Mucosa of gallbladder (tissue), 1 donor: ENCODE measurements around the gene ELN. TPM values are rescaled to one million over a fixed set of nuclear protein-coding genes. Genes with fewer than 3 reads are reported as not detected.

Experiments used
- DNase-seq: peaks from one replicate; pipeline ENCODE4 v3.0.0-alpha.2; 2020; ENCODE audit warnings: low spot score
- total RNA-seq: library from RNA; stranded (reverse); gene quantifications from one replicate; pipeline ENCODE4 v1.2.1, GENCODE V29; 2021
- donor health status: DM: no; HTN: no; CAD: no.

ELN gene
- total RNA-seq, 1 donor from 2014 or later, result 70.3 TPM

GRCh38 chr7:74093671-74094223, 65.8 kb downstream of the ELN start:
- no peak for DNase-seq

- peak; percentile 76 for DNase-seq
Observed at GRCh38 chr7:74094224-74095101, 66.5 kb downstream of the ELN start.

GRCh38 chr7:74095135-74095534, 67.2 kb downstream of the ELN start:
- no peak for DNase-seq

GRCh38 chr7:74097937-74098614, 70.1 kb downstream of the ELN start:
- no peak for DNase-seq

- no peak for DNase-seq
Observed at GRCh38 chr7:74099031-74099430, 71.1 kb downstream of the ELN start.

- DNase-seq, result no peak
Observed at GRCh38 chr7:74101061-74101681, 73.2 kb downstream of the ELN start.

GRCh38 chr7:74103219-74103772, 75.3 kb downstream of the ELN start:
- no peak for DNase-seq

- no peak for DNase-seq
Observed at GRCh38 chr7:74104702-74105101, 76.7 kb downstream of the ELN start.

GRCh38 chr7:74105992-74106391, 78.0 kb downstream of the ELN start:
- DNase-seq, result no peak

GRCh38 chr7:74106846-74107245, 78.9 kb downstream of the ELN start:
- no peak for DNase-seq

GRCh38 chr7:74115326-74115725, 87.4 kb downstream of the ELN start:
- DNase-seq, result no peak

GRCh38 chr7:74116356-74116755, 88.4 kb downstream of the ELN start:
- DNase-seq, result no peak

Other genes with a start within 250 kb of the ELN start
- gene CLDN4, start 197.2 kb upstream of the ELN start, total RNA-seq, result 201 TPM
- 3.1 TPM for gene METTL27, start 185.7 kb upstream of the ELN start, total RNA-seq
- gene TMEM270, start 167.0 kb upstream of the ELN start, total RNA-seq, result not detected
- 26.9 TPM for gene LIMK1, start 55.6 kb downstream of the ELN start, total RNA-seq
- gene EIF4H, start 146.2 kb downstream of the ELN start, total RNA-seq, result 210 TPM
- gene LAT2, start 181.8 kb downstream of the ELN start, total RNA-seq, result 25.1 TPM
- gene RFC2, start 226.2 kb downstream of the ELN start, total RNA-seq, result 19.6 TPM